IMR-90 (cell line): ENCODE measurements around the gene RASGRF1. TPM values are rescaled to one million over a fixed set of nuclear protein-coding genes. Genes with fewer than 3 reads are reported as not detected.

Experiments
- ATAC-seq: fragments of 200-7000 bp; cut with Tn5 transposase; 2 replicates; pipeline ENCODE4 v1.9.1; 2020; ENCODE audit warnings: low read depth, mild to moderate bottlenecking, moderate library complexity
- BruUV-seq: library from RNA; stranded (reverse); fragments of 400-500 nt; replicated peaks from 2 replicates; lab custom pipeline; 2021; lab: Mats Ljungman, UMichigan
- CTCF ChIA-PET: fragments of 300-600 bp; formaldehyde crosslinking; extraction: SDS; loops from one replicate; lab custom pipeline; 2021; ENCODE audit warnings: antibody characterized with exemption; lab: Yijun Ruan, JAX
- POLR2A ChIA-PET: fragments of 300-600 bp; sonication (Branson Sonifier 250); formaldehyde crosslinking; loops from one replicate; lab custom pipeline; 2022; ENCODE audit warnings: antibody characterized with exemption; ENCODE audit not compliant: unreplicated experiment; lab: Charles Lee
- DNase-seq: peaks from one replicate; pipeline ENCODE4 v3.0.0; 2013
- H2AFZ ChIP-seq: replicated peaks from 2 replicates; pipeline ENCODE3; 2013; ENCODE audit warnings: low read length, mild to moderate bottlenecking; ENCODE audit not compliant: poor library complexity
- H2AK5ac ChIP-seq: 2 replicates; pipeline ENCODE4 v1.6.1; 2013; ENCODE audit warnings: low read depth, low read length, inconsistent platforms
- H2AK9ac ChIP-seq: replicated peaks from 2 replicates; pipeline ENCODE3; 2013; ENCODE audit warnings: mild to moderate bottlenecking, low read depth, low read length, moderate library complexity; ENCODE audit not compliant: poor library complexity
- H2BK120ac ChIP-seq: 2 replicates; pipeline ENCODE4 v1.6.1; 2013; ENCODE audit warnings: low read depth, low read length, inconsistent platforms
- H2BK15ac ChIP-seq: 3 replicates; pipeline ENCODE4 v1.6.1; 2013; ENCODE audit warnings: low read depth, low read length, inconsistent platforms
- H2BK20ac ChIP-seq: 2 replicates; pipeline ENCODE4 v1.6.1; 2013; ENCODE audit warnings: low read depth, mild to moderate bottlenecking, inconsistent platforms, low read length, moderate library complexity
- H2BK5ac ChIP-seq: 2 replicates; pipeline ENCODE4 v1.6.1; 2013; ENCODE audit warnings: mild to moderate bottlenecking, low read depth, low read length, inconsistent platforms; ENCODE audit not compliant: poor library complexity, severe bottlenecking
- H3K14ac ChIP-seq: replicated peaks from 2 replicates; pipeline ENCODE4 v1.6.1; 2013; ENCODE audit warnings: low read depth, low read length, inconsistent platforms
- H3K18ac ChIP-seq: 2 replicates; pipeline ENCODE4 v1.6.1; 2013; ENCODE audit warnings: low read depth, low read length, control low read depth
- H3K23ac ChIP-seq: 2 replicates; pipeline ENCODE4 v1.6.1; 2013; ENCODE audit warnings: low read depth, low read length, inconsistent platforms
- H3K27ac ChIP-seq: 2 replicates; pipeline ENCODE4 v1.5.1; 2013; ENCODE audit warnings: mild to moderate bottlenecking, control low read depth, low read length; ENCODE audit not compliant: insufficient read depth
- H3K27me3 ChIP-seq: 2 replicates; pipeline ENCODE4 v1.6.1; 2013; ENCODE audit warnings: low read length; ENCODE audit not compliant: control insufficient read depth, insufficient read depth
- H3K36me3 ChIP-seq: 2 replicates; pipeline ENCODE4 v1.6.1; 2013; ENCODE audit warnings: low read length, mixed read lengths; ENCODE audit not compliant: control insufficient read depth, insufficient read depth
- H3K4ac ChIP-seq: 2 replicates; pipeline ENCODE4 v1.6.1; 2013; ENCODE audit warnings: low read depth, low read length, inconsistent platforms
- H3K4me1 ChIP-seq: 2 replicates; pipeline ENCODE4 v1.6.1; 2013; ENCODE audit warnings: low read length, mixed read lengths; ENCODE audit not compliant: control insufficient read depth, insufficient read depth
- H3K4me2 ChIP-seq: 2 replicates; pipeline ENCODE4 v1.6.1; 2013; ENCODE audit warnings: low read depth, mild to moderate bottlenecking, control low read depth, low read length, moderate library complexity
- H3K4me3 ChIP-seq: 2 replicates; pipeline ENCODE4 v1.5.1; 2013; ENCODE audit warnings: low read depth, mild to moderate bottlenecking, control low read depth, low read length, moderate library complexity; ENCODE audit not compliant: insufficient read depth
- H3K56ac ChIP-seq: 2 replicates; pipeline ENCODE4 v1.6.1; 2013; ENCODE audit warnings: low read length, inconsistent platforms; ENCODE audit not compliant: insufficient read depth; ENCODE audit errors: extremely low read depth
- H3K79me1 ChIP-seq, 2 experiments: 2 replicates each; pipeline ENCODE4 v1.6.1; 2013; ENCODE audit warnings: low read length in 2 of 2, inconsistent platforms in 1 of 2, low read depth in 1 of 2
- H3K9ac ChIP-seq: 2 replicates; pipeline ENCODE4 v1.6.1; 2013; ENCODE audit warnings: low read depth, low read length, control low read depth
- H3K9me1 ChIP-seq: 2 replicates; pipeline ENCODE4 v1.6.1; 2013; ENCODE audit warnings: low read length, inconsistent platforms; ENCODE audit not compliant: insufficient read depth
- H3K9me3 ChIP-seq: 2 replicates; pipeline ENCODE4 v1.6.1; 2013; ENCODE audit warnings: low read length; ENCODE audit not compliant: control insufficient read depth, insufficient read depth
- H4K20me1 ChIP-seq: 2 replicates; pipeline ENCODE4 v1.6.1; 2013; ENCODE audit warnings: low read length, inconsistent platforms; ENCODE audit not compliant: insufficient read depth
- H4K5ac ChIP-seq: 2 replicates; pipeline ENCODE4 v1.6.1; 2013; ENCODE audit warnings: mild to moderate bottlenecking, low read depth, low read length, control low read depth
- H4K8ac ChIP-seq, 2 experiments: 2 replicates each; pipeline ENCODE4 v1.6.1; 2013; ENCODE audit warnings: low read depth in 2 of 2, low read length in 2 of 2, control low read depth in 1 of 2, inconsistent platforms in 1 of 2
- H4K91ac ChIP-seq: 2 replicates; pipeline ENCODE4 v1.6.1; 2013; ENCODE audit warnings: low read depth, low read length, inconsistent platforms; ENCODE audit not compliant: insufficient read depth
- BHLHE40 ChIP-seq: fragments of 150-350 bp; IDR thresholded peaks from 2 replicates; pipeline ENCODE4 v1.6.1; 2016; ENCODE audit warnings: mild to moderate bottlenecking, low read depth, low read length
- MAFK ChIP-seq: IDR thresholded peaks from 2 replicates; pipeline ENCODE4 v1.6.1; 2012; ENCODE audit warnings: low read depth, low read length, improper control_type of control experiment
- WGBS, 2 experiments: methylation state at CpG; one replicate each; pipeline versions ENCODE4 v1.1.5 to v1.1.7; 2013; ENCODE audit warnings: missing lambda C conversion rate in 2 of 2; ENCODE audit not compliant: insufficient read length in 1 of 2; ENCODE audit errors: extremely low coverage in 2 of 2; 5-methylcytosine and 5-hydroxymethylcytosine counted together
- dilution Hi-C: fragments of 300-500 bp; cut with HindIII; formaldehyde crosslinking; loops from one replicate; pipeline ENCODE4 v1.14.3; 2018; ENCODE audit warnings: low sequenced_read_pairs; ENCODE audit not compliant: unreplicated experiment
- in situ Hi-C: fragments of 300-500 bp; cut with MboI; formaldehyde crosslinking; loops from 3 replicates; pipeline ENCODE4 v1.14.3; 2019; ENCODE audit warnings: low sequenced_read_pairs, inconsistent platforms, mixed read lengths
- intact Hi-C: fragments of 100-400 bp; cut with micrococcal nuclease; formaldehyde crosslinking; loops from 2 replicates; pipeline ENCODE4 v1.10.0; 2022
- polyA plus RNA-seq, 3 experiments: library from polyadenylated mRNA; depleted of rRNA; stranded (reverse); fragments of >200 nt; gene quantifications; 2 replicates each; pipeline ENCODE4 v1.2.3, GENCODE V29; 2012; ENCODE audit warnings: low replicate concordance in 1 of 3
- total RNA-seq: library from RNA; depleted of rRNA; stranded (reverse); fragments of >200 nt; gene quantifications from 2 replicates; pipeline ENCODE4 v1.2.3, GENCODE V29; 2012

RASGRF1 gene
- total and polyA plus RNA-seq, 2 of the 4 experiments (the other 2 are of a cell fraction), result under 0.01 to 0.15 TPM

GRCh38 chr15:79133309-79133708 lies 42.7 kb upstream of the RASGRF1 start:
- H4K8ac ChIP-seq, result no peak overlapping the region
- H3K27ac ChIP-seq, result no peak overlapping the region
- no peaks in the 10 kb centered on the region for H3K79me1 ChIP-seq
- H3K14ac ChIP-seq, result no peak overlapping the region
- H3K23ac ChIP-seq, result no peak overlapping the region
- H3K4me1 ChIP-seq, result no peaks in the 10 kb centered on the region
- no peaks in the 10 kb centered on the region for H3K36me3 ChIP-seq
- H2AK5ac ChIP-seq, result no peak overlapping the region
- CTCF ChIA-PET, result no interaction called here
- no peak overlapping the region for H2BK120ac ChIP-seq
- dilution Hi-C loops, result no loop called here
- H2AFZ ChIP-seq, result no peak overlapping the region
- H3K4me3 ChIP-seq, result no peak overlapping the region
- no peak overlapping the region for H3K4me2 ChIP-seq
- no peak overlapping the region for H2BK15ac ChIP-seq
- WGBS, 2 experiments, result no CpG with 5 or more reads among the region's 2 CpGs
- H2AK9ac ChIP-seq, result no peak overlapping the region
- no peaks in the 10 kb centered on the region for H3K9me1 ChIP-seq
- BruUV-seq, result no TSS peak
- no peaks in the 10 kb centered on the region for H4K20me1 ChIP-seq
- no peaks in the 10 kb centered on the region for H3K27me3 ChIP-seq
- H3K9me3 ChIP-seq, result no peaks in the 10 kb centered on the region
- no peak for ATAC-seq
- no peak overlapping the region for H3K4ac ChIP-seq
- DNase-seq, result no peak
- H3K18ac ChIP-seq, result no peak overlapping the region
- no peak for TF ChIP-seq BHLHE40
- TF ChIP-seq MAFK, result peak; percentile 56
- no peak overlapping the region for H3K9ac ChIP-seq
- POLR2A ChIA-PET, result no interaction called here
- in situ Hi-C loops, result no loop called here
- intact Hi-C loops, result no loop called here
- H2BK5ac ChIP-seq, result no peak overlapping the region
- H4K91ac ChIP-seq, result no peak overlapping the region
- no peak overlapping the region for H2BK20ac ChIP-seq
- H3K56ac ChIP-seq, result no peak overlapping the region
- H4K5ac ChIP-seq, result no peak overlapping the region
